ENCODE results near the gene SFTA2.

DNA sequence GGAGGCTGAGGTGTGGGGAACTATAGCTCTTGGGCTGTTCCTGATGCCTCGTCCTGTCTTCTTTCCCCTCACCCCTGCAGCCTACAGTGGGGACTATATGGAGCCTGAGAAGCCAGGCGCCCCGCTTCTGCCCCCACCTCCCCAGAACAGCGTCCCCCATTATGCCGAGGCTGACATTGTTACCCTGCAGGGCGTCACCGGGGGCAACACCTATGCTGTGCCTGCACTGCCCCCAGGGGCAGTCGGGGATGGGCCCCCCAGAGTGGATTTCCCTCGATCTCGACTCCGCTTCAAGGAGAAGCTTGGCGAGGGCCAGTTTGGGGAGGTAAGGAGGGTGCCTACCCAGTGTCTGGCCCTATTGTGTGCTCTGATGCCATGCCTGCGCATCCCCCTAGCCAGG, 35.4 kb downstream of the SFTA2 start:
- TF ChIP-seq, protein P1, sequence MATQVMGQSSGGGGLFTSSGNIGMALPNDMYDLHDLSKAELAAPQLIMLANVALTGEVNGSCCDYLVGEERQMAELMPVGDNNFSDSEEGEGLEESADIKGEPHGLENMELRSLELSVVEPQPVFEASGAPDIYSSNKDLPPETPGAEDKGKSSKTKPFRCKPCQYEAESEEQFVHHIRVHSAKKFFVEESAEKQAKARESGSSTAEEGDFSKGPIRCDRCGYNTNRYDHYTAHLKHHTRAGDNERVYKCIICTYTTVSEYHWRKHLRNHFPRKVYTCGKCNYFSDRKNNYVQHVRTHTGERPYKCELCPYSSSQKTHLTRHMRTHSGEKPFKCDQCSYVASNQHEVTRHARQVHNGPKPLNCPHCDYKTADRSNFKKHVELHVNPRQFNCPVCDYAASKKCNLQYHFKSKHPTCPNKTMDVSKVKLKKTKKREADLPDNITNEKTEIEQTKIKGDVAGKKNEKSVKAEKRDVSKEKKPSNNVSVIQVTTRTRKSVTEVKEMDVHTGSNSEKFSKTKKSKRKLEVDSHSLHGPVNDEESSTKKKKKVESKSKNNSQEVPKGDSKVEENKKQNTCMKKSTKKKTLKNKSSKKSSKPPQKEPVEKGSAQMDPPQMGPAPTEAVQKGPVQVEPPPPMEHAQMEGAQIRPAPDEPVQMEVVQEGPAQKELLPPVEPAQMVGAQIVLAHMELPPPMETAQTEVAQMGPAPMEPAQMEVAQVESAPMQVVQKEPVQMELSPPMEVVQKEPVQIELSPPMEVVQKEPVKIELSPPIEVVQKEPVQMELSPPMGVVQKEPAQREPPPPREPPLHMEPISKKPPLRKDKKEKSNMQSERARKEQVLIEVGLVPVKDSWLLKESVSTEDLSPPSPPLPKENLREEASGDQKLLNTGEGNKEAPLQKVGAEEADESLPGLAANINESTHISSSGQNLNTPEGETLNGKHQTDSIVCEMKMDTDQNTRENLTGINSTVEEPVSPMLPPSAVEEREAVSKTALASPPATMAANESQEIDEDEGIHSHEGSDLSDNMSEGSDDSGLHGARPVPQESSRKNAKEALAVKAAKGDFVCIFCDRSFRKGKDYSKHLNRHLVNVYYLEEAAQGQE (IDR thresholded peaks at IDR 0.05), result no peak
- TF ChIP-seq CTCF (IDR thresholded peaks at IDR 0.05), result no peak
- no peak for TF ChIP-seq POLR2A (IDR thresholded peaks at IDR 0.05; ENCODE audit: low read length)
- no peak for TF ChIP-seq MYC (IDR thresholded peaks at IDR 0.05; ENCODE audit: borderline replicate concordance, low read length)

Measured in A549 (cell line).